ENCODE data around the gene KRT4. TPM values are rescaled to one million over a fixed set of nuclear protein-coding genes. Genes with fewer than 3 reads are reported as not detected.

Gene KRT4
- polyA plus RNA-seq, 6 donors from 2014 or later: not detected

- no peak overlapping the region for H3K27ac Mint-ChIP-seq
- H3K27me3 Mint-ChIP-seq: peaks cover 14 to 30% (median 27%) of the 10 kb centered on the region in 3 donors
- no peak overlapping the region for H3K4me3 Mint-ChIP-seq
- peaks cover 0 to 4% of the 10 kb centered on the region in 2 donors for H3K36me3 Mint-ChIP-seq
- no peak for DNase-seq
- H3K9me3 Mint-ChIP-seq: no peaks in the 10 kb centered on the region
- peaks cover 4 to 12% (median 4%) of the 10 kb centered on the region in 3 donors for H3K4me1 Mint-ChIP-seq
- no peak for ATAC-seq (ENCODE audit: low read depth in 2 of 2)
These were observed 32.5 kb upstream of the KRT4 start for GRCh38 chr12:52846356-52846970.

GRCh38 chr12:52845946-52846345, 32.0 kb upstream of the KRT4 start:
- Mint-ChIP-seq H3K27ac (no peak overlapping the region), H3K4me3 (no peak overlapping the region), H3K4me1 (peaks cover 4 to 10% (median 4%) of the 10 kb centered on the region in 3 donors), H3K36me3 (peaks cover 0 to 4% of the 10 kb centered on the region in 2 donors), H3K27me3 (peaks cover 14 to 34% (median 30%) of the 10 kb centered on the region in 3 donors), H3K9me3 (no peaks in the 10 kb centered on the region)
- ATAC-seq (ENCODE audit: low read depth in 2 of 2): no peak
- no peak for DNase-seq

GRCh38 chr12:52844386-52844785, 30.5 kb upstream of the KRT4 start:
- Mint-ChIP-seq H3K36me3 (peaks cover 0 to 4% of the 10 kb centered on the region in 2 donors), H3K27ac (no peak overlapping the region), H3K4me1 (peaks cover 0 to 3% (median 0%) of the 10 kb centered on the region in 3 donors), H3K4me3 (peak overlapping the region in 1 of 8 donors; percentile 65), H3K27me3 (peaks cover 14 to 49% (median 34%) of the 10 kb centered on the region in 3 donors), H3K9me3 (no peaks in the 10 kb centered on the region)
- no peak for ATAC-seq (ENCODE audit: low read depth in 2 of 2)
- no peak for DNase-seq

GRCh38 chr12:52839436-52840105, 25.7 kb upstream of the KRT4 start:
- H3K27ac Mint-ChIP-seq: no peak overlapping the region
- H3K4me3 Mint-ChIP-seq: no peak overlapping the region
- H3K36me3 Mint-ChIP-seq: no peaks in the 10 kb centered on the region
- peaks cover 0 to 2% (median 0%) of the 10 kb centered on the region in 3 donors for H3K4me1 Mint-ChIP-seq
- H3K27me3 Mint-ChIP-seq: peaks cover 13 to 58% (median 53%) of the 10 kb centered on the region in 3 donors
- H3K9me3 Mint-ChIP-seq: peaks cover 0 to 2% (median 0%) of the 10 kb centered on the region in 7 donors
- ATAC-seq (ENCODE audit: low read depth in 2 of 2) (no peak), DNase-seq (no peak)

GRCh38 chr12:52838609-52839435, 24.9 kb upstream of the KRT4 start:
- H3K27me3 Mint-ChIP-seq: peaks cover 13 to 58% (median 53%) of the 10 kb centered on the region in 3 donors
- ATAC-seq (ENCODE audit: low read depth in 2 of 2) (no peak), DNase-seq (no peak)
- H3K27ac Mint-ChIP-seq: no peak overlapping the region
- H3K9me3 Mint-ChIP-seq: peaks cover 0 to 2% (median 0%) of the 10 kb centered on the region in 7 donors
- H3K4me1 Mint-ChIP-seq: peaks cover 0 to 2% (median 0%) of the 10 kb centered on the region in 3 donors
- H3K4me3 Mint-ChIP-seq: peak overlapping the region in 1 of 8 donors; percentile 29
- H3K36me3 Mint-ChIP-seq: no peaks in the 10 kb centered on the region

- H3K4me1 Mint-ChIP-seq: peaks cover 0 to 2% (median 0%) of the 10 kb centered on the region in 3 donors
- no peak for ATAC-seq (ENCODE audit: low read depth in 2 of 2)
These were observed 24.1 kb upstream of the KRT4 start for GRCh38 chr12:52837781-52838608.

GRCh38 chr12:52837413-52837741, 23.5 kb upstream of the KRT4 start:
- Mint-ChIP-seq H3K27ac (no peak overlapping the region), H3K27me3 (peaks cover 13 to 66% (median 45%) of the 10 kb centered on the region in 3 donors), H3K4me3 (no peak overlapping the region), H3K9me3 (peaks cover 0 to 2% (median 0%) of the 10 kb centered on the region in 7 donors), H3K4me1 (peaks cover 0 to 1% (median 0%) of the 10 kb centered on the region in 3 donors), H3K36me3 (no peaks in the 10 kb centered on the region)
- ATAC-seq (ENCODE audit: low read depth in 2 of 2): no peak
- DNase-seq: no peak

More at GRCh38 chr12:52837781-52838608, 24.1 kb upstream of the KRT4 start:
- Mint-ChIP-seq H3K27ac (no peak overlapping the region), H3K36me3 (no peaks in the 10 kb centered on the region), H3K4me3 (no peak overlapping the region), H3K9me3 (peaks cover 0 to 2% (median 0%) of the 10 kb centered on the region in 7 donors), H3K27me3 (peaks cover 13 to 61% (median 51%) of the 10 kb centered on the region in 3 donors)
- no peak for DNase-seq

GRCh38 chr12:52836491-52837412, 22.8 kb upstream of the KRT4 start:
- no peak overlapping the region for H3K4me3 Mint-ChIP-seq

GRCh38 chr12:52836042-52836466, 22.1 kb upstream of the KRT4 start:
- Mint-ChIP-seq H3K4me1 (no peaks in the 10 kb centered on the region), H3K36me3 (no peaks in the 10 kb centered on the region), H3K4me3 (no peak overlapping the region), H3K27ac (no peak overlapping the region), H3K27me3 (peaks cover 13 to 64% (median 43%) of the 10 kb centered on the region in 3 donors), H3K9me3 (peaks cover 0 to 2% (median 0%) of the 10 kb centered on the region in 7 donors)
- DNase-seq (no peak), ATAC-seq (ENCODE audit: low read depth in 2 of 2) (no peak)

More at GRCh38 chr12:52836491-52837412, 22.8 kb upstream of the KRT4 start:
- no peak for DNase-seq
- no peaks in the 10 kb centered on the region for H3K4me1 Mint-ChIP-seq
- no peaks in the 10 kb centered on the region for H3K36me3 Mint-ChIP-seq
- H3K27ac Mint-ChIP-seq: no peak overlapping the region
- ATAC-seq (ENCODE audit: low read depth in 2 of 2): no peak
- peaks cover 13 to 66% (median 44%) of the 10 kb centered on the region in 3 donors for H3K27me3 Mint-ChIP-seq
- peaks cover 0 to 2% (median 0%) of the 10 kb centered on the region in 7 donors for H3K9me3 Mint-ChIP-seq

GRCh38 chr12:52835271-52836041, 21.5 kb upstream of the KRT4 start:
- Mint-ChIP-seq H3K9me3 (peaks cover 0 to 2% (median 0%) of the 10 kb centered on the region in 7 donors), H3K36me3 (no peaks in the 10 kb centered on the region), H3K27me3 (peaks cover 13 to 58% (median 38%) of the 10 kb centered on the region in 3 donors), H3K27ac (no peak overlapping the region), H3K4me1 (no peaks in the 10 kb centered on the region), H3K4me3 (no peak overlapping the region)
- ATAC-seq (ENCODE audit: low read depth in 2 of 2) (no peak), DNase-seq (no peak)

GRCh38 chr12:52834727-52835001, 20.7 kb upstream of the KRT4 start:
- ATAC-seq (ENCODE audit: low read depth in 2 of 2) (no peak), DNase-seq (no peak)
- Mint-ChIP-seq H3K27ac (no peak overlapping the region), H3K27me3 (peaks cover 9 to 58% (median 42%) of the 10 kb centered on the region in 3 donors), H3K4me1 (no peaks in the 10 kb centered on the region), H3K4me3 (no peak overlapping the region), H3K36me3 (no peaks in the 10 kb centered on the region), H3K9me3 (peaks cover 0 to 2% (median 0%) of the 10 kb centered on the region in 7 donors)
